GM23248 (cell line): Measurements from ENCODE around the gene HSPA12A.

ENCODE experiments used
- EZH2 ChIP-seq: fragments of 200-600 bp; sonication (generic); IDR thresholded peaks from 2 replicates; pipeline ENCODE4 v1.6.1; 2018; ENCODE audit warnings: antibody characterized with exemption, mild to moderate bottlenecking; ENCODE audit not compliant: insufficient read depth, poor library complexity, severe bottlenecking
- EZH2phosphoT487 ChIP-seq: fragments of 200-600 bp; sonication (generic); IDR thresholded peaks from 2 replicates; pipeline ENCODE4 v1.6.1; 2018; ENCODE audit warnings: antibody characterized with exemption, moderate library complexity, mild to moderate bottlenecking, low read depth; ENCODE audit not compliant: insufficient read depth

DNA sequence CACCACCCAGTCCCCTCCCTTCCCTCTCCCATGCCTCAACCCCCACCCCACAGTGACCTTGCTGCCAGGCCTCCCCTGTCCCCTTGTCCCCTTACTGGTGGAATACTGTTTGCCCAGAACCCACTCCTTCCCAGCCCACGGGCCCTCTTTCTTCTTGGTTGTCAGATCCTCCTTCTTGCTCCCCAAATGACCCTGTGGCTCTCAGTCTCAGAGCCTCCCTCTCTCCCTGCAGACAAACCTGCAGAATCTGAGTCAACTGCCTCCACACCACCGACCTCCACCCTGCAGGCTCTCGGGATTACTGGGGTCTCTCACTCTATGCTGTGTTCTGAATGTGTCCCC, 47.5 kb downstream of the HSPA12A start:
- TF ChIP-seq EZH2phosphoT487: no peak
- TF ChIP-seq EZH2: no peak
